HG03342 (cell line): ENCODE results near the gene DCDC2C.

ENCODE experiments used
- ATAC-seq: cut with Tn5 transposase; IDR thresholded peaks from one replicate; pipeline ENCODE4 v1.9.1; 2021; ENCODE audit warnings: mild to moderate bottlenecking, moderate library complexity; ENCODE audit not compliant: unreplicated experiment

The DCDC2C gene

GRCh38 chr2:3672861-3673678, 30.3 kb upstream of the DCDC2C start:
- ATAC-seq: no peak

GRCh38 chr2:3674066-3674845, 29.1 kb upstream of the DCDC2C start:
- ATAC-seq: no peak

GRCh38 chr2:3675687-3676086, 27.7 kb upstream of the DCDC2C start:
- no peak for ATAC-seq

- no peak for ATAC-seq
These were observed 25.9 kb upstream of the DCDC2C start for GRCh38 chr2:3677436-3677835.

GRCh38 chr2:3678212-3678611, 25.2 kb upstream of the DCDC2C start:
- no peak for ATAC-seq

GRCh38 chr2:3679180-3679579, 24.2 kb upstream of the DCDC2C start:
- ATAC-seq: no peak

- no peak for ATAC-seq
These were observed 23.6 kb upstream of the DCDC2C start for GRCh38 chr2:3679616-3680393.

GRCh38 chr2:3680548-3681345, 22.6 kb upstream of the DCDC2C start:
- no peak for ATAC-seq

GRCh38 chr2:3681625-3682024, 21.8 kb upstream of the DCDC2C start:
- ATAC-seq: no peak

GRCh38 chr2:3682811-3683210, 20.6 kb upstream of the DCDC2C start:
- ATAC-seq: no peak

- ATAC-seq: no peak
These were observed 19.5 kb upstream of the DCDC2C start for GRCh38 chr2:3683748-3684454.

GRCh38 chr2:3689998-3690748, 13.2 kb upstream of the DCDC2C start:
- no peak for ATAC-seq

- ATAC-seq: no peak
These were observed 11.0 kb upstream of the DCDC2C start for GRCh38 chr2:3692375-3692774.

GRCh38 chr2:3696545-3696944, 6.8 kb upstream of the DCDC2C start:
- ATAC-seq: no peak

- no peak for ATAC-seq
These were observed 2.3 kb upstream of the DCDC2C start for GRCh38 chr2:3701071-3701470.

- no peak for ATAC-seq
These were observed 481 bp downstream of the DCDC2C start for GRCh38 chr2:3703757-3704355.

- ATAC-seq: no peak
These were observed 1.3 kb downstream of the DCDC2C start for GRCh38 chr2:3704692-3705091.

- no peak for ATAC-seq
These were observed 2.4 kb downstream of the DCDC2C start for GRCh38 chr2:3705782-3706181.

- no peak for ATAC-seq
These were observed 3.5 kb downstream of the DCDC2C start for GRCh38 chr2:3706892-3707291.
